Measurements from ENCODE around the gene POU4F1. TPM values are rescaled to one million over a fixed set of nuclear protein-coding genes. Genes with fewer than 3 reads are reported as not detected.

POU4F1 gene
- total and polyA plus RNA-seq, 2 experiments from 2014 or later = 0.03 to 0.05 TPM

GRCh38 chr13:78604782-78605611, 1.6 kb upstream of the POU4F1 start (continued):
- no peak for TF ChIP-seq REST (IDR thresholded peaks at IDR 0.05; ENCODE audit: unreplicated experiment)
- TF ChIP-seq ZNF331 (CRISPR knock-in tag; IDR thresholded peaks at IDR 0.05; ENCODE audit: low read depth) = no peak
- TF ChIP-seq STAT1 (IDR thresholded peaks at IDR 0.05; ENCODE audit: unreplicated experiment) = no peak
- no peak for TF ChIP-seq ETS1 (IDR thresholded peaks at IDR 0.05)

DNA sequence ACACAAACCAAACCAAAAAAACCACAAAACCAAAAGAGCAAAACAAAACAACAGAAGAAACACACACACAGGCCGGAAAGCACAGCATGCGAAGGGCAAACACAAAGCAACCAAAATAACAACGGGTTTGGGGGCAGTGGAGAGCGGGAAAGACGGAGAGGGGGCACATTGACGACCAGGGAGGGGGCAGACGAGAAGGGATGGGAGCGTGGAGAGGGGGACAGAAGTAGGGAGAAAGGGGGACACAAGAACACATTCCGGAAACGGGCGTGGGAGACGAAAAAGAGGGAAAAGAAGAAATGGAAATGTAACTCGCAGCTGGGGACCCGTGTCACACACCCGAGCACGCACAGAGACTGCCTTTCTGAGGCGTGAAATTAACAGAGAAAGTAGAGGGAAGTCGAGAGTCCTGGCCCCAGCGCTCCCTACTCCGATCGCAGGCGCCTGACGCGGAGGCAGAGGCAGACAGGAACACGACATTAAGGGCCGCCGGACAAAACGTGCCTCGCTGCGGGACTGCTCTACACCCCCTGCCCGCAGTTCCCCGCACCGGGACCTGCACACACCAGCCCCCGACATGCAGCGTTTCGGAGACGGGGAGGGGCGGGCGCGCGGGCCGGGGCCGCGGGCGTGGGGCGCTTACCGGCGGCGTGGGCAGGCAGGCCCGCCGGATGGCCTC, 652 bp downstream of the POU4F1 start:
- Histone ChIP-seq H3F3A (replicated peaks; ENCODE audit: low read depth) (peaks cover 24% of the 10 kb centered on the region), H3K4me2 (peak overlapping the region; percentile 82), H3K4me3 (peak overlapping the region; percentile 62), H3K4me1 (ENCODE audit: insufficient read depth) (peaks cover 51% of the 10 kb centered on the region), H3K9me2 (ENCODE audit: insufficient read depth) (no peaks in the 10 kb centered on the region), H3K27me3 (ENCODE audit: insufficient read depth) (peaks cover 97% of the 10 kb centered on the region), H3K36me3 (ENCODE audit: insufficient read depth) (no peaks in the 10 kb centered on the region), H2AFZ (peak overlapping the region; percentile 74), H4K20me1 (replicated peaks; ENCODE audit: insufficient read depth) (peaks cover 21% of the 10 kb centered on the region), H3K79me2 (replicated peaks; ENCODE audit: insufficient read depth) (no peaks in the 10 kb centered on the region), H3K27ac (ENCODE audit: low read depth) (no peak overlapping the region)
- peak overlapping the region; percentile 79 for H3K4me3 Mint-ChIP-seq
- peaks cover 95% of the 10 kb centered on the region for H3K27me3 Mint-ChIP-seq (ENCODE audit: insufficient read depth, low read depth, poor library complexity)
- peak; percentile 100 for TF ChIP-seq EZH2 (IDR thresholded peaks at IDR 0.05; ENCODE audit: low read depth, unreplicated experiment)
- TF ChIP-seq CREB1 (CRISPR knock-in tag; IDR thresholded peaks at IDR 0.05; ENCODE audit: low read depth) = no peak
- TF ChIP-seq EZH2phosphoT487 (IDR thresholded peaks at IDR 0.05; ENCODE audit: unreplicated experiment) = peak; percentile 99
- TF ChIP-seq STAT1 (IDR thresholded peaks at IDR 0.05; ENCODE audit: unreplicated experiment) = no peak
- ATAC-seq (peak; percentile 2; the same call in 2 of the 3 replicates), DNase-seq (ENCODE audit: low spot score) (peak; percentile 48)
- peaks cover 54% of the 10 kb centered on the region for H3K4me1 Mint-ChIP-seq
- no peak overlapping the region for H3K27ac Mint-ChIP-seq
- H3K9me3 Mint-ChIP-seq = peaks cover 4% of the 10 kb centered on the region
- H3K36me3 Mint-ChIP-seq (ENCODE audit: low read depth) = no peaks in the 10 kb centered on the region; the same call in 2 of the 3 replicates
